Right forelimb (tissue), 1 donor: ENCODE data around the gene EPHA8.

Experiments used
- DNase-seq: peaks from one replicate; pipeline ENCODE4 v3.0.0-alpha.2; 2018

The EPHA8 gene

GRCh38 chr1:22537441-22538139, 25.7 kb upstream of the EPHA8 start:
- DNase-seq = no peak

GRCh38 chr1:22539510-22540118, 23.7 kb upstream of the EPHA8 start:
- DNase-seq = no peak

- DNase-seq = no peak
These were observed 23.0 kb upstream of the EPHA8 start for GRCh38 chr1:22540337-22540736.

GRCh38 chr1:22542886-22543285, 20.4 kb upstream of the EPHA8 start:
- DNase-seq = no peak

- DNase-seq = no peak
These were observed 19.6 kb upstream of the EPHA8 start for GRCh38 chr1:22543679-22544078.

GRCh38 chr1:22544606-22545005, 18.7 kb upstream of the EPHA8 start:
- no peak for DNase-seq

GRCh38 chr1:22545141-22545540, 18.1 kb upstream of the EPHA8 start:
- DNase-seq = no peak

- no peak for DNase-seq
These were observed 16.0 kb upstream of the EPHA8 start for GRCh38 chr1:22547186-22547817.

- DNase-seq = no peak
These were observed 15.3 kb upstream of the EPHA8 start for GRCh38 chr1:22547818-22548462.

- DNase-seq = no peak
These were observed 13.3 kb upstream of the EPHA8 start for GRCh38 chr1:22550021-22550420.

GRCh38 chr1:22551591-22551990, 11.7 kb upstream of the EPHA8 start:
- DNase-seq = no peak

GRCh38 chr1:22552021-22552420, 11.3 kb upstream of the EPHA8 start:
- DNase-seq = no peak

- no peak for DNase-seq
These were observed 10.0 kb upstream of the EPHA8 start for GRCh38 chr1:22553104-22553880.

GRCh38 chr1:22553991-22554522, 9.2 kb upstream of the EPHA8 start:
- no peak for DNase-seq

GRCh38 chr1:22555371-22555656, 8.0 kb upstream of the EPHA8 start:
- no peak for DNase-seq

- no peak for DNase-seq
These were observed 6.7 kb upstream of the EPHA8 start for GRCh38 chr1:22556391-22557104.

GRCh38 chr1:22557341-22557950, 5.8 kb upstream of the EPHA8 start:
- no peak for DNase-seq

- DNase-seq = no peak
These were observed 648 bp downstream of the EPHA8 start for GRCh38 chr1:22563671-22564602.

- no peak for DNase-seq
These were observed 2.9 kb downstream of the EPHA8 start for GRCh38 chr1:22566161-22566560.

- no peak for DNase-seq
These were observed 3.9 kb downstream of the EPHA8 start for GRCh38 chr1:22567197-22567596.

GRCh38 chr1:22567994-22568393, 4.7 kb downstream of the EPHA8 start:
- no peak for DNase-seq
